Panc1 (cell line): ENCODE results near the gene AKT3.

Source experiments
- CTCF ChIP-seq: fragments of 450-650 bp; IDR thresholded peaks from 2 replicates; pipeline ENCODE4 v1.5.1; 2017; ENCODE audit warnings: mild to moderate bottlenecking
- POLR2AphosphoS5 ChIP-seq: IDR thresholded peaks from 2 replicates; pipeline ENCODE4 v1.6.1; 2012; ENCODE audit warnings: mild to moderate bottlenecking, low read depth, low read length, moderate library complexity
- REST ChIP-seq, 2 experiments: IDR thresholded peaks; 2 replicates each; pipeline ENCODE4 v1.6.1; 2011 to 2012; ENCODE audit warnings: low read depth in 2 of 2, control low read depth in 1 of 2, low read length in 1 of 2, mild to moderate bottlenecking in 1 of 2, moderate library complexity in 1 of 2; ENCODE audit not compliant: insufficient read depth in 1 of 2
- SIN3A ChIP-seq: IDR thresholded peaks from 2 replicates; pipeline ENCODE4 v1.6.1; 2012; ENCODE audit warnings: low read depth, mild to moderate bottlenecking, low read length, moderate library complexity, borderline replicate concordance; ENCODE audit not compliant: insufficient read depth

GRCh38 chr1:243587285-243587684, 262.8 kb downstream of the AKT3 start:
- TF ChIP-seq CTCF, result no peak
- TF ChIP-seq SIN3A, result no peak
- no peak for TF ChIP-seq POLR2AphosphoS5
- no peak for TF ChIP-seq REST (IDR thresholded peaks at IDR 0.05; ENCODE audit: insufficient read depth in 1 of 2, low read depth in 2 of 2, low read length in 1 of 2)
